Hepatocyte (in vitro differentiated cells): ENCODE data around the gene OR2Z1.
"Not testable (repeated sequence)": the region's sequence is repeated elsewhere in the genome, so short reads cannot be mapped to it uniquely, and the experiment has no call there.

ENCODE experiments used
- CTCF ChIP-seq: fragments of 200-600 bp; sonication (generic); IDR thresholded peaks from 2 replicates; pipeline ENCODE4 v1.5.1; 2016; ENCODE audit warnings: antibody characterized with exemption, mild to moderate bottlenecking; ENCODE audit not compliant: poor library complexity
- EZH2phosphoT487 ChIP-seq: fragments of 200-600 bp; sonication (generic); IDR thresholded peaks from one replicate; pipeline ENCODE4 v1.6.1; 2018; ENCODE audit warnings: antibody characterized with exemption, mild to moderate bottlenecking, low read depth, moderate library complexity; ENCODE audit not compliant: unreplicated experiment, severe bottlenecking

DNA sequence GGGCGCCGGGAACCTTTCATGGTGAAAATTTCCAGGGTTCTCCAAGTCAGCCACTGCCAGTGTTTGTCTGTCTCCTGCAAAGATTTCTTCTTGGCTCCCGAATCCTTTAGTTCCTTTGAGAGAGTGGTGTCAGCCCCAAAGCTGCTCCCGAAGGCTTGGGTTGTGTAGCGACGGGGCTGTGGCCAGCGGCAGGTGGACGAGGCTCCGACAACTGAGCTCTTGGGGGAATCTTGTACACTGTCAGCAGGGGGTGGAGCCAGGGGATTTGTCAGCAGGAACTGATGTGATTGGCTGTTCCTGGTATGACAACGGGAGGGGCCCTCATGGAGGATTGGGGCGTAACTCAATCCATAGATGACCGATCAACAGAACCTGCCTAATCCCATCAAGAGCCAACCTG is 52.2 kb downstream of the OR2Z1 start:
- not testable (repeated sequence) for TF ChIP-seq CTCF, EZH2phosphoT487
